KG1 (cell line): ENCODE measurements around the gene RAB8A.

Experiments used
- DNase-seq: peaks from one replicate; lab custom pipeline; 2025; lab: John Stamatoyannopoulos, UW

RAB8A gene

DNA sequence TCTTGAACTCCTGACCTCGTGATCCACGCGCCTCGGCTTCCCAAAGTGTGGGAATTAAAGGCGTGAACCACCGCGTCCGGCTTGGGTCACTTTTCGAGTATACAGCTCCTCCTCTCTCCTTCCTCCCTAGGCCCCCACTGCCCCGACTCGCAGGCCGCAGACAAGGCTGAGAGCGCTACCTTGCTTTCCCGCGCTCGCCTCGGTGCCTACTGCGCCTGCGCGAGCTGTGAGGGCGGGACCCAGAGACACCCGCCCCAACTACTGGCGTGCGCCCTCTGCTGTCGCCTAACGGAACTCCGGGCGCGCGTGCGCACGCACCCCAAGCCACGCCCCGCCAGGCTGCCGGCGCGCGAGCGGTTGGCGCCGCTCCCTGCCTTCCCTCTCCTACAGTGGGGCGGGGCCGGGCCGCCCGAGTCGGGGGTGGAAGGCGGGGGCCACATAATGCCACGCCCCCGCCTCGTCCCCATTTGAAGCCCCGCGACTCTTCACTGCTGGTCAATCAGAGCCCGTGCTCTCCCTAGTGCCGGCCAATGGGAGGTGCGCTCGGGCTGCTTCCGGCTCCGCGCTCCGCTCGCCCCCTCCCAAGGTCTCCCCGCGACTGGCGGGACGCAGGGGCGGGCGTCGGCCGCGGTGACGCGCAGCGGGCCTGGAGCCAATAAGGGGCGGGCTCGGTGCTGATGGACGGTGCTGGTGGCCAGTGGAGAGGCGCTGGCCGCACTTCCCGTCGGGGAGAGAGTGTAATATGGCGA lies at the start of gene RAB8A:
Gene RAB8A (plus strand): TSS at position 730 of the 749 bp plus-strand sequence. CDS start 13 bp downstream, at position 743.
- peak; percentile 98 for DNase-seq

DNA sequence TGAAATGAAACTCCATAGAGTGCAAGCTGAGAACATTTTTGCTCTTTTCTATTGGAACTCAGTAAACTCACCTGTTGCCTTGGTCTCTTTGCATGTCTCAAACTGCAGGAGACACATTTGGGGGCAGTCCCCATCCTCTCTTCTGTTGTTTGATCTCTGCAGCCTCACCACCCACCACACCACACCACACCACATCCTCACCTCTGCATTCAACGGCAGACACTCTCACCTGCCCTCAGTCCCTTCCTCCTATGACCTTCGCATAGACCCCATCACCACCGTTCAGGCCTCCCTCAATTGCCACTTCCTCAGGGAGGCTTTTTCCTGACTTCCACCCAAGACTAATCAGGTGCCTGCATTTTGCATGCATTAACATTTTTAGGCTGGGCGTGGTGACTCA lies 49.7 kb upstream of the RAB8A start:
- DNase-seq: no peak

DNA sequence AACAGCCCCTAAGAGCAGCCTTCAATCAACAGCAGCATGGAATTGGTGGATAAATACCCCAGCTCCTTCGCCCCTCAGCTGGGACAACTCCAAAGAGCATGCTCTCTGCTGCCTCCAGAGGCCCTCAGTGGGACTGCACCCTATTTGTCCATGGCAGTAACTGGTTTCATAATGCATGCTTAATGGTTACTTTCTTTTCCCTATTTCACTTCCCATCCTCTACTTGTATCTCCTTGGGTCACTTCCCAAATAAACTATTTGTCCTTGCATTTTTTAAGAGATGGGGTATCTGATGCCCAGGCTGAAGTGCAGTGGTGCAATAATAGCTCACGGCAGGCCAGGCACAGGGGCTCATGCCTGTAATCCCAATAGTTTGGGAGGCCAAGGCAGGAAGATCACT lies 48.9 kb upstream of the RAB8A start:
- DNase-seq: no peak

DNA sequence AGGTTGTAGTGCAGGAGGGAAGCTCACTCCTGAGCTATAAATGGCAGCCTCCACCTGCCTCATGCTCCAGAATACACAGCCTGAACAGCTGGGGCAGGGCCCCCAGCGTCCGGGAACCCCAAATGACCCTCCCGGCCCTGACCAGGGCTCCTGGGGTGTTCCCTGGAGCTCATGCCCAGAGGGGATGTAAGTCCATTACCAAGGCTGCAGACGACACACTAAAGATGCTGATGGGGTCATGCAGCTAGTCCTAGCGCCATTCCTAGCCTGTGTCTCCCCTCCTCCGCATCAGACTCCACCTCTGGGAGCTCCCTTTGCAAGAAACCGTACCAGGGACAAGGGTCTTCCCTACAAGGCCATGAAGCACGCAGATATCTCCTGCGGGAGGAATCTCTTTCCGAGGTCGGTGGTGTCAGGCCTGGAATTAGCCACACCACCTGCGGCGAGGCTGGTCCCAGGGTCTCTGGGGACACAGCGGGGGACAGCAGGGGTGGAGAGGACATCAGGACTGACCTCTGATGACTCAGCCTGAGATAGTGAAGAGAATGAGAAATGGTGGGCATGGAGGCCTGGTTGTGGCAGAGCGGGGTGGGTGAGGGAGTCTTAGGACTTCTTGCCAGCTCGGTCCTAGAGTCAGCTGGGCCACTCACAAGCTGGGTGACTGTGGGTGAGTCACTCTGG lies 47.3 kb upstream of the RAB8A start:
- no peak for DNase-seq

DNA sequence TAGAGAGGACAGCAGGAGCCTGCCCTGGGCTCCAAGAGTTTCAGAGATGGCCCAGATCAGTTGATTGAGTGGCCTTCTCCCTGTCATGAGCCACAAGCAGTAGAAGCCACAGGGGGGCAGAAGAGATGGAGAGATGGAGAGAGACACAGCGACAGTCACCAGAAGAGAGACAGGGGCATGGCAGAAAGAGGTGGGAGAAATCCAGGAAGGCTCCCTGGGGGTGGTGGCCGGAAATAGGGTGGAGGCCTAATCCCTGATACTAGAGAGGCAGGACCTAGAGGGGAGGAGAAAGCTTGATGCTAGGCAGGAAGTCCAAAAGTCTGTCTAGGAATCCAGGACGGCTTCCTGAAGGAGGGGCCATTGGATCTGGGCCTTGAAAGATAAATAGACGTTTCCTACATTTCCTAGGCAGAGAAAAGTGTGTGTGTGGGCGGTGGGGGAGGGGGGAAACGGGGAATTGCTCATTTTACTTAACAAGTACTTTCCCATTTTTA lies 45.0 kb upstream of the RAB8A start:
- no peak for DNase-seq

DNA sequence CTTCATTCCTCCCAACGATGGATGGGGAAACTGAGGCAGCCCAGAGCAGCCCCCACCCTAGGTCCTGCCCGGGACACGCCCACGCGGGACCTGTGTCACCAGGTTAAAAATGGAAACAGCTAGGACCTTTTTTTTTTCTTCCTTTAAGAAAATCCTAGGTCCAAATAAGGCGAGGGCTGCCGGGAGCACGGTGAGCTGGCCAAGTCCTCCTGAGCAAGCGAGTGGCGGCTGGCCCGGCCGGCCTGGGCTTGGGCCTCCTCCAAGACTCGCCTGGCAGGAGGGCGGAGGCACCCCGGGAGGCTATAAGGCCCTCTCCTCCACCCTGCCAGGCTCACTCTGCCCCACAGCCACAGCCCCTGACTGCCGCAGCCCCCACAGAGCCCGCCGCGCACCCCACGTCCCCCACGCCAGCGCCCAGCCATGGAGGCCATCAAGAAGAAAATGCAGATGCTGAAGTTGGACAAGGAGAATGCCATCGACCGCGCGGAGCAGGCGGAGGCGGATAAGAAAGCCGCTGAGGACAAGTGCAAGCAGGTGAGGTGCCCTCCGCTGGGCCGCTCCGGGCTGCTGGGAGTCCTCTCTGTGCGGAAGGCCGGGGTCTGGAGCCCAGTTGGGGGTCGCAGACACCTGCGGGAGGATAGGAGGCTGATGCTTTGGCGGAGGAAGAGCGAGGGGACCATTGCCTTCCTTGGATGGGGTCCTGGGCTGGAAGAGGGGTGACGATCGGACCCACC lies 44.3 kb upstream of the RAB8A start:
- no peak for DNase-seq

DNA sequence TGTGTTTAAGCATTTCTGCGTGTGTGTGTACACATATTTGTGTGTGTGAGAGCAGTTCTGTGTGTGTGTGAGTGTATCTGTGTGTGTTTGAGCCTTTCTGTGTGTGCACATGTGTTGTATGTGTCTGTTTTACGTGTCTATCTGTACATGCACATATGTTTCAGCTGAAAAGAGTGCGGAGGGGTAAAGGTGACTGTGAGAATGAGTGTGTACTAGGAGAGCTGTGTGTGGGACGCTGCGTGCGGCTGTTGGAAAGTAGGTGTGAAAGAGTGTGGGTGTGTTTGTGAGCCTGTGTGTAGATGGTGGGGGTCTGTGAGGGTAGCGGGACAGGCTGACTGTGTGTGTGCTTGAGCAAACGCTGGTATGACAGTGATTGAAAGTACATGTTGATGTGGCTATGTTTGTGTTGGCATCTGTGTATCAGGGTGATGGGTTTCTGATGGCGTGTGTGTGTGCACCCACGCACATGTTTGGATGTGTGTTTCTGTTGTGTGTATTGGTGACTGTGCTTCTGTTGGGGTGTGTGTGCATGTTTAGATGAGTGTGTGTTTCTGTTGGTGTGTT lies 42.9 kb upstream of the RAB8A start:
- no peak for DNase-seq

DNA sequence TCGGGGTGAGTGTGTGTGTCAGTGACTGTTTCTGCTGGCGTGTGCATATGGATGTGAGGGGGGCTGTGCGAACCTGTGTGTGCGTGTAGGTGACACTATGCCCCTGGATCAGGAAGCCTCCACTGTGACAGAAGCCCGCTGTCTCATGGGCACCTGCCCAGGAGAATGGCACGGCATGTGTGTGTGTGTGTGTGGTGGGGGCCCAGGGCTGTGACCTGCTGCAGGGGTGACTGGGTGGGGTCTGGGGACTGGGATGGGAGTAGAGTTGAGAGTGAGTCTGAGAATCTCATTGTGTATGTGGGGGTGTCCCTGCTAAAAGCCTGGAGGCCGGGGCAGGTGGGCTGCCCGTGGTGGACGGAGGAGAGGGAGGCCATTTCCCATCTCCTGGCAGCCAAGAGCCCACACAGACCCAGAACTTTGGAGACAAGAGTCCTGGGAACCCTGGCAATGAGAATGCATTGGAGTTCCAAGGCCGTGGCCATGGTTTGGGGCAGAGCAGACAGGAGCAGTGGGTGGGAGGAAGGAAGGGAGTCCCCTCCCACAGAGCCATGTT lies 41.8 kb upstream of the RAB8A start:
- DNase-seq: no peak

DNA sequence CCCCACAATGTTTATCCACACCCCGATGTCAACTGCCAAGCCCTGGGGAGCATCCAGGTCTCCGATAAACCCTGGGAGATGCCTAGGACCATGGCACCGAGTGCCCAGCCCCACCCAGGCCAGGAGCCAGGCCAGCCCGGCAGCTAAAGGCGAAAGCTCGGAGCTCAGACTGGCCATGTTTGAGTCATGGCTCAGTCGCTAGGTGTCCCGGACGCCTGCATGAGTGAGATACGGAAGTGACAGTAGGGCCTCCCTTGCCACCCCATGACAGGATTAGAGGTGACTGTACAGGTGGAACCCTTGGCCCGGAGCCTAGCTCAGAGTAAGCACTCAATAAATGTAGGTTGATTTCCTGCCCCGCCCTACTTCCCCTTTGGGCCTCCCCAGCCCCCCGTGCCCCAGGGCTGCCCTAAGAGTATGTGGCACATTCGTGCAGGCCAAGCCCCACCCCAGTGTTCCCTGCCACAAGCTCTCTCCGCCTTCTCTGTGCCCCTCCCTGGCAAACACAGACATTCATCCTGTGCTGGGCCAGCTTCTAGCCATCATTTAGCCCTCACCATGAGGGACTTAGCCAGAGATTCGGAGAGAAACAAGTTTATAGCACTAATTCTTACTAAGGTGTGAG lies 41.2 kb upstream of the RAB8A start:
- DNase-seq: peak; percentile 78

DNA sequence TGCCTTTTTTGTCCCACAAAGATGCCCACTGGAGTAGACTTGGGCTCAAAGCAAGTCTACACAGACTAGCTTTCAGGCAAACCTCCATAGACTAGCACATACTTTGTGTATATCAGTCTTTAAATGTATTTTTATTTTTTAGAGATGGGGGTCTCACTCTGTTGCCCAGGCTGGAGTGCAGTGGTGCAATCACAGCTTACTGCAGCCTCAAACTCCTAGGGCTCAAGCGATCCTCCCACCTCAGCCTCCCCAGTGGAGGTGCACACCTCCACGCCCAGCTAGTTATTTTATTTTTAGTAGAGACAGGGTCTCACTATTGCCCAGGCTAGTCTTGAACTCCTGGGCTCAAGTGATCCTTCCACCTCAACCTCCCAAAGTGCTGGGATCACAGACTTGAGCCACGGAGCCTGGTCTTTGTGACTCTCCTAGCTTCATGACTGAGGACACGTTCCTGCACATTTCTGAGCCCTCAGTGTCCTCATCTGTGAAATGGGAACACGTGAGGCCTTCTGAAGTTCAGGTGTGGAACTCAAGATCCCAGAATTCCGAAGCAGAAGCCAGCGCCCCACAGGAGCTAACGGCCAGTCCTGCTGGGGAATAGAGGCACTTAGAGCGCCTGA lies 40.5 kb upstream of the RAB8A start:
- DNase-seq: no peak

DNA sequence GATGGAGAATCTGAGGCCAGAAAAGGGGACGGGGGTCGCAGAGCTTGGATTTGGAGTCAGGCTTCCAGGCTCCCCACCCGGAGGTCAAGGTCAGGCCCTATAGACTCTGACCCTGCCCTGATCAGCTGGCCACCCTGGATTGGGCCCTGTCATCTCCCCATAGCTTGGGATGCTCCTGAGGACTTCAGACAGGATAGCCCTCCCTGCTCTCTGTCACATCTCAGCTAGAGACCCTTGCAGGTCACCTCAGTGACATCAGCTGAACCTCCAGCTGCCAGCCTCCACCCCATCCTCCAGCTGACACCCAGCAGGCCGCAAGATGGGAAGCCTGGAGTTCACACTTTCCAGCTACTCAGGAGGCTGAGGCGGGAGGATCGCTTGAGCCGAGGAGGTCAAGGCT lies 38.2 kb upstream of the RAB8A start:
- DNase-seq: no peak

DNA sequence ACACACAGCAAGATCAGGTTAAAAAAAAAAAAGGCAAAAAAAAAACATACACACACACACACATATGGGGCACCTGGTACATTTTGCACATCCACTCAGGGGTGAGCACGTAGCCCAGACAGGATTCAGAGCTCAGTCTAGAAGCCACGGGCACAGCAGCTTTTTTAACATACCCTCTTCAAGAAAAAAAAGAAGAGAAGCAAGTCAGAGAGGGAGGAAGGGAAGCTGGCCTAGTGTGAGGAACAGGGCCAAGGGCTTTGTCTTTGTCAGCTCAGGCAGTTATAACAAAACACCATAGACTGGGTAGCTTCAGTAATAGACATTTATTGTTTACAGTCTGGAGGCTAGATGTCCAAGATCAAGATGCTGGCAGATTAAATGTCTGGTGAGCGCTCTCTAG lies 37.7 kb upstream of the RAB8A start:
- DNase-seq: peak; percentile 34

DNA sequence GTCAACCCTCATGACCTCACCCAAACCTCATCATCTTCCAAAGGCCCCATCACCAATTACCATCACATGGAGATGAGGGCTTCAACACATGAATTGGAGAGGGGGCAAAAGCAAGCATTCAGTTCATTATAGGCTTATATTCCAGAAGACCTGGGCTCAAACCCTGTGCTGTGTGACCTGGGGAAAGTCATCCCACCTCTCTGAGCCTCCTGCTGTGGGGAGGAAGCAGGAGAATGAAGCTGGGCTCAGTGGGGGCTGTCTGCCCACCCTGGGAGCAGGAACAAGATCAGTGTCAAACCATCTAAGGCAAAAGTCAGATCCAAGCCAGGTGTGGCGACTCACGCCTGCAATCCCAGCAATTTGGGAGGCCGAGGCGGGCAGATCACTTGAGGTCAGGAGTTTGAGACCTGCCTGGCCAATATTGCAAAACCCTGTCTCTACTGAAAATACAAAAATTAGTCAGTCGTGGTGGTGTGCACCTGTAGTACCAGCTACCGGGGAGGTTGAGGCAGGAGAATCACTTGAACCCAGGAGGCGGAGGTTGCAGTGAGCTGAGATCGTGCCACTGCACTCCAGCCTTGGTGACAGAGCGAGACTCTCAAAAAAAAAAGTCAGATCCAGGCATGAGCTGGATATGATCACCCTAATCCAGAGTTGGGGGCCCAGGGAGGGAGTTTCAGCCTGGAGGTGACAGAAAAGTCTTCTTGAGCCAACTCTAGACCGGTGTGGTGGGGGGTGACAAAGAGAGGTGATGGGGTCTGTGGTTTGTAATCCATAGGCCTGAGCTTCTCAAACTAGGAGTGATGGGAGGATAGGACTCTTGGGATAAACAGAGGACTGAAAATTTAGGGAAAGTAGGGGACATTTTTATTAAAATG lies 37.0 kb upstream of the RAB8A start:
- no peak for DNase-seq

DNA sequence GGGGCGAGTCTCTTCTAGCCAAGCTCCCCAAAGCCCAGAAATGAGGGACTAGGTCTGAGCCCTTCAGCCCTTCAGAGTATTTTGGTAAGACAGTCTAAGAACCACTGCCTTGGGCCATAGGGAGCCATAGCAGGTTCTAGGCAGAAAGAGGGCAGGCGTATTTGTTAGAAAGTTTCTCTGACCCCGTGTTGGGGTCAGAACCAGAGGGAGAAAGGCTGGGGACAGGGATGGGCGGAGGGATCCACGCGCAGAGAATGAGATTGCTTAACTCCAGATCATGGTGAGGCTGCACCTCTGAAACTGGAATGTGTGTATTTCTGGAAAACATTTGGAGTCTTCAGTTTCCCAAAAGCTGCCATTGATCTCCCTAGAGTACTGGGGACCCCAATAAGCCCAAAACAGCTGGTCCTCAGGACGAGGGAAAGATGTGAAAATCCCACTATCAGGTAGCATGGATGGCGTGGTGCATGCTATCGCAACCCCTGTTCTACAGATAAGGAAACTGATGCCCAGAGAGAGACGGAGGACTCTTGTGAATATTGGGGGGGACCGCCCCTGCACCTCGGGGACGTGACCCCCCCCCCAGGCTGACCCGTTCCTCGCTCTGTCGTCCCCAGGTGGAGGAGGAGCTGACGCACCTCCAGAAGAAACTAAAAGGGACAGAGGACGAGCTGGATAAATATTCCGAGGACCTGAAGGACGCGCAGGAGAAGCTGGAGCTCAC lies 36.1 kb upstream of the RAB8A start:
- no peak for DNase-seq

DNA sequence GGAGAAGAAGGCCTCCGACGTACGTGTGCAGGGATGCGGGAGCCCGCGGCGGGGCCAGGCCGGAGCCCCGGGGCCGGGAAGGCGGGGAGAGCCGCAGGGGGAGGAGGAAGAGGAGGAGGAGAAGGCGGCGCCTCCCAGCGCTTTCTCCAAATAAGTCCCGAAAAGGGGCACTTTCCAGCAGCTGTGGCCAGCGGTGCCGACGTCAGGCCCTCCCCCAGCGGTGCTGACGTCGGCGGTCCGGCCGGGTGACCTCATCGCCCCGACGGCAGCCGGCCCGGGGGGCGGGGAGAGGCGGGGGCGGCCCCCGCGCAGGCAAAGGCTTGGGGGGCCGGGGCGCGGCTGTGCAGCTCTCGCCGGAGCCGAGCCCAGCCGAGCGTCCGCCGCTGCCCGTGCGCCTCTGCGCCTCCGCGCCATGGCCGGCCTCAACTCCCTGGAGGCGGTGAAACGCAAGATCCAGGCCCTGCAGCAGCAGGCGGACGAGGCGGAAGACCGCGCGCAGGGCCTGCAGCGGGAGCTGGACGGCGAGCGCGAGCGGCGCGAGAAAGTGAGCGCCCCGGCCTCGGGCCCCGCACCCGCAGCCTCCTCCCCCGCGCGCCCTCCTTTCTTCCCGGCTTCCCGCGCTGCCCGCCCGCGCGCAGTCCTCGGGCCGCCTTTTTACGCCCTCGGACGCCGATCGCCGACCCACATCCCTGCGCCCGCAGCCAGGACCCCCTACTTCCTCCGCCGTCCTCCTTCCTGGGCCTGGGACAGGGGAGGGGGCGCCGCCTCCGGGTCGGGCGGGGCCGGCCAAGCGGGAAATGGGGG lies 35.3 kb upstream of the RAB8A start, which contains the start of gene TPM4:
Gene TPM4 (plus strand): TSS at position 342 of the 804 bp plus-strand sequence. CDS start 71 bp downstream, at position 413.
- peak; percentile 80 for DNase-seq

DNA sequence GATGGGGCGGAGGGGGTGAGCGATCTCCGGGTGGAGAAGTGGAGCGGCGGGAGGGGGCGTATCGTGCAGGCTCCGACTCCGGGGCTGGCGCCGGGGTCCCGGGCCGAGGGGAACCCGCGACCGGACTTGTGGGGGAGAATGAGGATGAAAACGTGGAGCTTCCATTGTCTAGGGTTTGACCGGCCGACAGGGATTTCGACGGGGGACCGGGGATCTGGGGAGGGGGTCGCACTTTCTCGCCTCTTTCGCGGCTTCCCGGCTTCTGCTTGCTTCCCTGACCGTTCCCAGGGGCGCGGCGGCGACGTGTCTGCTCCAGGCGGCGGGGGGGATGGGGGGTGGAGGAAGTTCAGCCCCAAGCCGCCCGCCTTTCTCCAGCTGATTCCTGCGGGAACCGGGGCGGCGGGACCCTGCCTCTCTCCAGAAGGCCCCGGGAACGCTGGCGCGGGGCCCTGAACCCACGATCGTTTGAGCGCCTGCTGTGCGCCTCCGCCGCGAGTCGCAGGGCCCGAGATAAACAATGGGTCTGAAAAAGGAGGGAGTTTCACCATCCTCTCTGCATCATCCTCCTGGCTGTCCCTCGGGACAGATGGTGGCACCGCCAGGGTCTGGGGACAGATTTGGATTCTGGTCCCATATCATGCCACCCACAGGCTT lies 34.6 kb upstream of the RAB8A start:
- DNase-seq: no peak

DNA sequence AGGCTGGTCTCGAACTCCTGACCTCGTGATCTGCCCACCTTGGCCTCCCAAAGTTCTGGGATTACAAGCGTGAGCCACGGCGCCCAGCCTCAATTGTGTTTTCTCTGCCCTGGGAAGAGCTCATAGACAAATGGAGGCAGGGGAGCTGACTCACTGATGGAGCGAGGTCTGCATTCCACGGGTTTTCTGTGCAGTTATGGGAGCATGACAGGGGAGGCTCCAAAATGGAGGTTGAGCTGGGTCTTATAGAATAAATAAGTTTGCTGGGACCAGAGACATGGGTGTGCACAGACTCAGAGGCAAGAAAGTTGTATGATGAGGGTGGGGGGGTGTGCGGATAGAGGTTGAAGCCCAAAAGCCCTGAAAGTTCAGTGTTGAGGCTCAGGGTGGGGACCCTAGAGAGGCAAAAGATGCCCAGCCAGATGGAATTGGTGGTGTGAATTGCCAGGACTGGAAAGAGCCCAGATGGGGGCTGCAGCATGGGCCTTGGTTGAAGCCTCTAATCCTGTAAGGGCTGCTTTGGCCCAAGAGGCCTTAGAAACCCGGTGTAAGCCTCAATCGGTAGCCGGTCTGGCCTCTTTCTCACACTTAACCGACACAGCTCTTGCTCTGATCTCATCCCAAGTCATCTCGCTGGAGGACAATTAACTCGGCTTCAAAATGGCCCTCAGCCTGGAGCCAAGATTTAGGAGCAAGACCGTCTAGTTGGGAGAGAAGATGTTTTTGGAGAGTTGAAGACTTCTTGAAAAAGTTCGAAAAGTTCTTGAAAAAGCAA lies 33.5 kb upstream of the RAB8A start:
- no peak for DNase-seq
